Panc1 (cell line): ENCODE data around the gene BABAM2. TPM values are rescaled to one million over a fixed set of nuclear protein-coding genes. Genes with fewer than 3 reads are reported as not detected.

Source experiments
- ATAC-seq: fragments of 200-7000 bp; cut with Tn5 transposase; 2 replicates; pipeline ENCODE4 v1.9.1; 2020; ENCODE audit warnings: mild to moderate bottlenecking, moderate library complexity
- BruUV-seq: library from RNA; stranded (reverse); fragments of 400-500 nt; replicated peaks from 2 replicates; lab custom pipeline; 2021; lab: Mats Ljungman, UMichigan
- CTCF ChIA-PET: fragments of 300-600 bp; sonication (Branson Sonifier 250); formaldehyde crosslinking; loops from one replicate; lab custom pipeline; 2022; ENCODE audit warnings: antibody characterized with exemption; lab: Charles Lee
- POLR2A ChIA-PET: fragments of 300-600 bp; sonication (Branson Sonifier 250); formaldehyde crosslinking; loops from one replicate; lab custom pipeline; 2022; ENCODE audit warnings: antibody characterized with exemption; lab: Charles Lee
- DNase-seq: peaks from one replicate; pipeline ENCODE4 v3.0.0-alpha.2; 2010; ENCODE audit warnings: low read depth, low spot score
- H3K27ac ChIP-seq: 2 replicates; pipeline ENCODE4 v1.5.1; 2011; ENCODE audit warnings: mild to moderate bottlenecking, low read length, inconsistent platforms
- H3K27me3 ChIP-seq: fragments of 200-500 bp; sonication (Bioruptor generic); 2 replicates; pipeline ENCODE4 v1.6.0; 2014; ENCODE audit warnings: low read length, inconsistent platforms; ENCODE audit not compliant: control insufficient read depth, insufficient read depth
- H3K36me3 ChIP-seq: fragments of 200-500 bp; sonication (Bioruptor generic); 2 replicates; pipeline ENCODE4 v1.5.1; 2014; ENCODE audit warnings: inconsistent platforms, mild to moderate bottlenecking, low read length, moderate library complexity; ENCODE audit not compliant: control insufficient read depth, insufficient read depth
- H3K4me1 ChIP-seq: 2 replicates; pipeline ENCODE4 v1.5.1; 2011; ENCODE audit warnings: inconsistent platforms, mild to moderate bottlenecking, low read length, moderate library complexity; ENCODE audit not compliant: control insufficient read depth, insufficient read depth
- H3K4me3 ChIP-seq, 2 experiments: 2 replicates each; pipeline ENCODE4 v1.5.1; 2011 to 2012; ENCODE audit warnings: low read depth in 2 of 2, low read length in 2 of 2, mild to moderate bottlenecking in 2 of 2, inconsistent platforms in 1 of 2, moderate library complexity in 1 of 2
- H3K9me3 ChIP-seq: fragments of 200-500 bp; sonication (Bioruptor generic); 2 replicates; pipeline ENCODE4 v1.5.1; 2014; ENCODE audit warnings: low read depth, mild to moderate bottlenecking, inconsistent platforms, low read length, moderate library complexity; ENCODE audit not compliant: control insufficient read depth, insufficient read depth
- CTCF ChIP-seq: fragments of 450-650 bp; IDR thresholded peaks from 2 replicates; pipeline ENCODE4 v1.5.1; 2017; ENCODE audit warnings: mild to moderate bottlenecking
- POLR2AphosphoS5 ChIP-seq: IDR thresholded peaks from 2 replicates; pipeline ENCODE4 v1.6.1; 2012; ENCODE audit warnings: mild to moderate bottlenecking, low read depth, low read length, moderate library complexity
- SIN3A ChIP-seq: IDR thresholded peaks from 2 replicates; pipeline ENCODE4 v1.6.1; 2012; ENCODE audit warnings: low read depth, mild to moderate bottlenecking, low read length, moderate library complexity, borderline replicate concordance; ENCODE audit not compliant: insufficient read depth
- TCF7L2 ChIP-seq: IDR thresholded peaks from 2 replicates; pipeline ENCODE4 v1.6.1; 2011; ENCODE audit warnings: mild to moderate bottlenecking, low read depth, low read length, inconsistent platforms
- in situ Hi-C: cut with HindIII; loops from 2 replicates; pipeline ENCODE4 v1.10.0; 2016; ENCODE audit warnings: low sequenced_read_pairs, low pct_unique_long_range_greater_than_20kb
- intact Hi-C: fragments of 100-400 bp; cut with micrococcal nuclease; formaldehyde crosslinking; loops from one replicate; pipeline ENCODE4 v1.10.0; 2022; ENCODE audit not compliant: unreplicated experiment
- total RNA-seq: library from RNA; stranded (reverse); gene quantifications from one replicate; pipeline ENCODE4 v1.2.1, GENCODE V29; 2021; ENCODE audit not compliant: unreplicated experiment
- TF ChIP-seq, protein P1 (sequence below), 2 experiments: IDR thresholded peaks; 2 replicates each; pipeline ENCODE4 v1.6.1; 2011 to 2012; ENCODE audit warnings: low read depth in 2 of 2, control low read depth in 1 of 2, low read length in 1 of 2, mild to moderate bottlenecking in 1 of 2, moderate library complexity in 1 of 2; ENCODE audit not compliant: insufficient read depth in 1 of 2

Gene BABAM2
- total RNA-seq, 1 experiment from 2014 or later, result 31.2 TPM

DNA sequence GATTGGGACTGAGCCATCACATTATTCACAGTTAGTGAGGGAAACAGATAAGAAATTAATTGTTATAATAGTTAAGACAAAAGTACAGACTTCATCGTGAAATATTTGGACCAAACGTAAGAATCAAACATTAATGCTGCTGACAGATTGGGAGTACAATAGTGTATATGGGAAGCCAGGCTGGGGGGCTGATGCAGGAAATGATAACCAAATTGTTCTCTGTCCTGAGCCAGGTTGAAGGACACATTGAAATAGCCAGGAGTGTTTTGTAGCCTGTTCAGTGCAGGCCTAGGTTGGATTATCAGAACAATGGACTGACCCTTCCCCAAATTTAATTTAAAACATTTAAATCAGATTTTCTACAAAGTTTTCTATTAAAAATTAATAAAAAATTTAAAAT, 203.2 kb downstream of the BABAM2 start:
- ATAC-seq, result no peak
- Histone ChIP-seq H3K4me3 (no peak overlapping the region), H3K27ac (no peak overlapping the region), H3K27me3 (no peaks in the 10 kb centered on the region), H3K9me3 (no peaks in the 10 kb centered on the region), H3K4me1 (no peaks in the 10 kb centered on the region), H3K36me3 (no peaks in the 10 kb centered on the region)
- in situ Hi-C loops (no loop called here), intact Hi-C loops (no loop called here)
- TF ChIP-seq TCF7L2 (no peak), CTCF (no peak), POLR2AphosphoS5 (no peak)
- TF ChIP-seq, protein P1, sequence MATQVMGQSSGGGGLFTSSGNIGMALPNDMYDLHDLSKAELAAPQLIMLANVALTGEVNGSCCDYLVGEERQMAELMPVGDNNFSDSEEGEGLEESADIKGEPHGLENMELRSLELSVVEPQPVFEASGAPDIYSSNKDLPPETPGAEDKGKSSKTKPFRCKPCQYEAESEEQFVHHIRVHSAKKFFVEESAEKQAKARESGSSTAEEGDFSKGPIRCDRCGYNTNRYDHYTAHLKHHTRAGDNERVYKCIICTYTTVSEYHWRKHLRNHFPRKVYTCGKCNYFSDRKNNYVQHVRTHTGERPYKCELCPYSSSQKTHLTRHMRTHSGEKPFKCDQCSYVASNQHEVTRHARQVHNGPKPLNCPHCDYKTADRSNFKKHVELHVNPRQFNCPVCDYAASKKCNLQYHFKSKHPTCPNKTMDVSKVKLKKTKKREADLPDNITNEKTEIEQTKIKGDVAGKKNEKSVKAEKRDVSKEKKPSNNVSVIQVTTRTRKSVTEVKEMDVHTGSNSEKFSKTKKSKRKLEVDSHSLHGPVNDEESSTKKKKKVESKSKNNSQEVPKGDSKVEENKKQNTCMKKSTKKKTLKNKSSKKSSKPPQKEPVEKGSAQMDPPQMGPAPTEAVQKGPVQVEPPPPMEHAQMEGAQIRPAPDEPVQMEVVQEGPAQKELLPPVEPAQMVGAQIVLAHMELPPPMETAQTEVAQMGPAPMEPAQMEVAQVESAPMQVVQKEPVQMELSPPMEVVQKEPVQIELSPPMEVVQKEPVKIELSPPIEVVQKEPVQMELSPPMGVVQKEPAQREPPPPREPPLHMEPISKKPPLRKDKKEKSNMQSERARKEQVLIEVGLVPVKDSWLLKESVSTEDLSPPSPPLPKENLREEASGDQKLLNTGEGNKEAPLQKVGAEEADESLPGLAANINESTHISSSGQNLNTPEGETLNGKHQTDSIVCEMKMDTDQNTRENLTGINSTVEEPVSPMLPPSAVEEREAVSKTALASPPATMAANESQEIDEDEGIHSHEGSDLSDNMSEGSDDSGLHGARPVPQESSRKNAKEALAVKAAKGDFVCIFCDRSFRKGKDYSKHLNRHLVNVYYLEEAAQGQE (IDR thresholded peaks at IDR 0.05; ENCODE audit: insufficient read depth in 1 of 2, low read depth in 2 of 2, low read length in 1 of 2), result no peak
- no TSS peak for BruUV-seq
- CTCF ChIA-PET, result interaction anchor here (0.9 kb wide), 1 partner anchor 200 kb away, joined by 3 read pairs; no protein-coding TSS in a partner anchor
- POLR2A ChIA-PET, result no interaction called here
- DNase-seq, result no peak

- no peaks in the 10 kb centered on the region for H3K4me1 ChIP-seq
- no peaks in the 10 kb centered on the region for H3K9me3 ChIP-seq
- ChIA-PET POLR2A (no interaction called here), CTCF (no interaction called here)
- H3K36me3 ChIP-seq, result no peaks in the 10 kb centered on the region
- no peak for TF ChIP-seq CTCF
- TF ChIP-seq SIN3A, result no peak
- TF ChIP-seq, protein P1 (IDR thresholded peaks at IDR 0.05; ENCODE audit: insufficient read depth in 1 of 2, low read depth in 2 of 2, low read length in 1 of 2), result no peak
- no peak for TF ChIP-seq TCF7L2
- no peak for TF ChIP-seq POLR2AphosphoS5
- no peaks in the 10 kb centered on the region for H3K27me3 ChIP-seq
- in situ Hi-C loops, result no loop called here
- ATAC-seq, result no peak
- H3K27ac ChIP-seq, result no peak overlapping the region
- H3K4me3 ChIP-seq, result no peak overlapping the region
- intact Hi-C loops, result no loop called here
- BruUV-seq, result no TSS peak
- no peak for DNase-seq
These were observed 204.2 kb downstream of the BABAM2 start for GRCh38 chr2:28094739-28095138.
